OCI-LY7 (cell line): ENCODE data around the gene TUBGCP2.

Experiments used
- CTCF ChIP-seq: fragments of 200-600 bp; sonication (generic); conservative IDR thresholded peaks from 2 replicates; pipeline ENCODE4 v1.5.1; 2014; ENCODE audit warnings: mild to moderate bottlenecking, antibody characterized with exemption, low read length, moderate library complexity, mixed read lengths
- EZH2phosphoT487 ChIP-seq: fragments of 200-600 bp; sonication (generic); IDR thresholded peaks from 2 replicates; pipeline ENCODE4 v1.6.1; 2018; ENCODE audit warnings: low read depth, borderline replicate concordance, mild to moderate bottlenecking, mixed run types, antibody characterized with exemption, low read length, moderate library complexity, mixed read lengths

DNA sequence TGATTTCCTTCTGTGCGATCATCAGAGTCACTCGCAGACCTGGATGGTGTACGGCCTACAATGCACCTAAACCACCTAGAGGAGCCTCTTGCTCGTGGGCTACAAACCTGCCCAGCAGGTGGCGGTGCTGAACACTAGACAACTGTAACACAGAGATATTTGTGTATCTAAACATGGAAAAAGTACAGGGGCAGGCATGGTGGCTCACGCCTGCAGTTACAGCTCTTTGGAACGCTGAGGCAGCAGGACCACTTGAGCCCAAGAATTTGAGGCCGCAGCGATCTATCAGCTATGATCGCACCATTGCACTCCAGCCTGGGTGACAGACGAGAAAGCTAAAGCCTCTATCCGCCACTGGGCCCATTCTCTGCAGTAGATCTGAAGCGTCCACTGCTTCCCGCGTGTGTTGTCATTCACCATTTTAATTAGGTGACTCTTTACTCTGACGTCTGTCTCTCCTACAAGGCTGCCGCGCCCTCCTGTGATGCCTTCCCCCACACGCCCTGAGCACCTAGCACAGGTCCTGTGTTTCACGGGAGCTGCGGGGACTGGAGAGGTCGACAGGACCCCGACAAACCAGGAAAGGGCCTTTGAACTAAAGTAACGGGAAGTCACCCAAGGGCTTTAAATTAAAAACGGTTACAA lies 774 bp downstream of the TUBGCP2 start:
- TF ChIP-seq CTCF = peak; percentile 85
- no peak for TF ChIP-seq EZH2phosphoT487
